Endometrial microvascular endothelial cells (primary cell): ENCODE measurements around the gene KCNQ1. TPM values are rescaled to one million over a fixed set of nuclear protein-coding genes. Genes with fewer than 3 reads are reported as not detected.

Experiments
- in situ Hi-C: cut with HindIII; loops from 2 replicates; pipeline ENCODE4 v1.10.0; 2017; ENCODE audit warnings: low sequenced_read_pairs, low pct_unique_long_range_greater_than_20kb; ENCODE audit errors: inconsistent ontology term
- total RNA-seq: library from RNA; depleted of rRNA; stranded (reverse); fragments of >200 nt; gene quantifications from one replicate; pipeline ENCODE4 v1.2.3, GENCODE V29; 2015; ENCODE audit errors: inconsistent ontology term

The KCNQ1 gene
- total RNA-seq, 1 donor from 2014 or later = not detected

DNA sequence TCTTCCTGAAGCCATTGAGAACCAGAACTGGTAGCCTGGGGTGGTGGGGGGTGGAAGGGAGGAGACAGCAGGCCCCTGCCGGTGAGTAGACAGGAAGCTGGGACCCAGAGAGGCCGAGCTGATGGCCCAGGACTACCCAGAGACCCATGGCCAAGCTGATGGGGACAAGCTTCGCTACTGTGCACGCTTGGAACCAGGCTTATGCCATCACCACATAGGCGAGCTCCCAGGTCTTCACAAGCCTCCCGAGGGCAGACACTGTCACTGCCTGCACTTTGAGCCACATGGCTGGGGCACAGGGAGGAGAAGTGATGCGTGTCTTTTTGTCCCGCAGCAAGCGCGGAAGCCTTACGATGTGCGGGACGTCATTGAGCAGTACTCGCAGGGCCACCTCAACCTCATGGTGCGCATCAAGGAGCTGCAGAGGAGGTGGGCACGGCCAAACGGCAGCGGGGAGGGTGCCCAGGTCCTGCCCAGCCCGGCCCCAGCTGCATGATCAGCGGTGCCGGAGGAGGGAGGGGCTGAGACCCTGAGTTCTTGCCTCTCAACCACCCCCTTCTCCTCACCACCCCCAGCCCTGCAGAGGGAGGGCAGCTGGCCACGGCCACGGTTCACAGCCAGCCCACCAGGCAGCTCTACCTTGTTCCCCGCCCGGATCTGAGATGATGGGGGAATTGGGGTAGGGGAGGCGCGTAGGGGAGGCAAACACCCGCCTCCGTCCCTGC, 331.0 kb downstream of the KCNQ1 start:
- in situ Hi-C loops = no loop called here

DNA sequence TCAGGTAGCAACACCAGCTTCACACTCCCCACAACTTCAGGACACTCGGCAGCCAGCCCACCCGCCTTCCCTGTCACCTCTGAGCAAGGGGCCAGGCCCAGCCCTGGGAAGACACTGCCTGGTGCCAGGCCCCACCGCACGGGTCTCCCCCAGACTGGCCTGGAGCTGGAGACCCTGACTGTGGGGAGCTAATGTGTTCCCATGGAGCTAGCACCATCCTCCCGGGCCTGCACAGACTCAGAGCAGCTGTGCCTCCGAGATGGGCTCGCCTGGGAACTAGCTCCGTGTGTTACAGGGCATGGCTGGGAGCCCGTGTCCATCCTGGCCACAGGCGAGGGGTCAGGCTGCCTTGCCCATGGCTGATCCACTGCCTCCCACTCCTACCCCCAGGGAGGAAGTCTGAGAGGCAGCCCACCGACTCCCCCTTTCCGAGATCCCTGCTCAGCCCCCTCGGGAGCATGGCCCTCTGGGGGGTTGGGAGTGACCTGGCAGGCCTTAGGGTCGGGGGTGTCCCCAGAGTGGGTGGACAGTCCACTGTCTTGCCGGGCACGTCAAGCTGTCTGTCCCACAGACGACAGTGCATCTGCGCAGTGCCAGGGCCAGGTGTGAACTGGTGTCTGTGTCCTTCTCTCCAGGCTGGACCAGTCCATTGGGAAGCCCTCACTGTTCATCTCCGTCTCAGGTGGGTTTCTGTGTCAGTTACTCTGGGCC, 331.7 kb downstream of the KCNQ1 start:
- in situ Hi-C loops = no loop called here

DNA sequence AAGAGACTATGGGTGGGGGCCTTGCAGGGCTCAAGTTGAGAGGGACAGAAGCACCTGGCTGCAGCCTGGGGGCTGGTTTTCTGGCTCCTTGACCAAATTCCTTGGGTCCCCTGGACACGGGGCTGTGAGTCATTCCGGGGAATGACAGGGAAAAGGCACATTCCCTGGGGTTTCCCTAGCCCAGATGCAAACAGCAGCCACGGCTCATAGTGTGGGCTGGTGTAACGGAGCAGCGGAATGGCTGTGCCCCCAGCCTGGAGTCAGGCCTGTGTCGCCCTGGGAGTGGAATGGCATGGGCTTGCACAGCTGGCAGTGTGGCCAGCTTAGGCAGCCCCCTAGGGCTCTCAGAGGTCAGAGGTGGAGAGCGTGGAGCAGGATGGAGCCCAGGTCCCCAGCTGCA, 332.6 kb downstream of the KCNQ1 start:
- in situ Hi-C loops = no loop called here

DNA sequence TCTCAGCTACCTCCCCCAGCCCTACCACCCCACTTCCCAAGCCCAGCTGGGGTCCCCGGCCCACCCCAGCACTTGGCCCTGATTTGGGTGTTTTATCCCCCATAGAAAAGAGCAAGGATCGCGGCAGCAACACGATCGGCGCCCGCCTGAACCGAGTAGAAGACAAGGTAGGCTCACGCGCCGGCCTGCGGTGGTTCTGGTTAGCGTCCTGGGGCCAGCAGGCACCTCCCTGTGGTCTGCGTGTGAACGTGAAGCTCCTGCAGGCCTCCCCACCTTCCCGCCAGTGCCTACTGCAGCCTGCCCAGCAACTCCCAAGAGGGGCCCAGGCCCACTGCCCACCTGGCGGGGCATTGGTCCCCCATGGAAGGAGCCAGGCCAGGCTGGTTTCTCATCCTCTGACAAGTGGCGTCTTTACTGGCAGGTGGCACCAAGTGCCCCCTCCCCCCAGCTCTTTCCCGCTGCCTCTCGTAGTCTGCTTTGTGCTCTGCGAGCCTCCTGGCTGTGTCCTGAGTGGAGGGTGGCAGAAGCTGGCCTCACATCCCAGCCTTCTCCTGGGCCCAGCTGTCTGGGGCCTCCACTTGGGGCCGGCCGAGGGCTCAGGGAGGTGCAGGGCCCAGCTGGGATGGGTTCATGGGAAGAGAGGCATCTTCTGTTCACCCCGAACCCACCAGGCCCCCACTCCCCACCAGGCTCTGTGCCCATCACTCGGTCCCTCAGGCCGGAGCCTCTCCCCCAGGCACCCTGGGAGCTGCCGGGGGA, 333.2 kb downstream of the KCNQ1 start:
- in situ Hi-C loops = no loop called here

DNA sequence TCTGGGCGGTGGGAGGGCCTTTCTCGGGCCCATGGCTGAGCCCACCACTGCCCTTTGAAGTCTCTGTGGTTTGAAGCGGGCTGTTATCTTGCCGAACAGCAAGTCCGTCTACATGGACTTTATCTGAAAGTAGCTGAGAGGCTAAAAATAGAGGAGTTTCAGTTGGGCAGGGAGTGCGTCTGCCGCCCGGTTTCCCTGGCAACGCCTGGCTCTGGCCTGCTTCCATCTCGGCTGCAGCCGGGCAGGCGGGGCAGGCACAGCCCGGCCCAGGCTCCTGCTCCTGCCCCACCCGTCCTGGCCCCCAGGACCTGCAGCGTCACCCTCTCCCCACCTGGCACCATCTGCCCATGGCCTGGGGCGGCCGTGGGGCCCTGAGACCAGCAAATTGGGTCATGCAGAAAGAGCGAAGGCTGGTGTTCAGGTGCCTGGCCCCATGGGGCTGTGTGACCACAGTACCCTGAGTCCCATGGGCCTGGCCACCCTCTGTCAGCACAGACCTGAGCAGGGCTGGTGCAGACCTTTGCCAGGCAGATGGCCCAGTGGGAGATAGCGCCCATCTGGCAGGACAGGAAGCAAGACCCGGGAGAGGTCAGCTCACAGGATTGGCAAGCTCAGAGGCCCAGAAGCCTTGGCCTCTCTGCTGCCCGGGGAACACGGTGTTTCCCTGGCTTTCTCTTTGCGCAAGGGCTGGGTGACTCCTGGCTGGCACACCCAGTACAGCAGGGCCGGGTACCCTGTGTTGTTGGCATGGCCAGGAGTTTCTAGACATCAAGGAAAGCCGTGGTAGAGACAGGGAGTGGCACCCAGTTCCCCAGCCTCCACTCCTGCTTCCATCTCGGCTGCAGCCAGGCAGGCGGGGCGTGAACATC, 334.1 kb downstream of the KCNQ1 start:
- in situ Hi-C loops = no loop called here

DNA sequence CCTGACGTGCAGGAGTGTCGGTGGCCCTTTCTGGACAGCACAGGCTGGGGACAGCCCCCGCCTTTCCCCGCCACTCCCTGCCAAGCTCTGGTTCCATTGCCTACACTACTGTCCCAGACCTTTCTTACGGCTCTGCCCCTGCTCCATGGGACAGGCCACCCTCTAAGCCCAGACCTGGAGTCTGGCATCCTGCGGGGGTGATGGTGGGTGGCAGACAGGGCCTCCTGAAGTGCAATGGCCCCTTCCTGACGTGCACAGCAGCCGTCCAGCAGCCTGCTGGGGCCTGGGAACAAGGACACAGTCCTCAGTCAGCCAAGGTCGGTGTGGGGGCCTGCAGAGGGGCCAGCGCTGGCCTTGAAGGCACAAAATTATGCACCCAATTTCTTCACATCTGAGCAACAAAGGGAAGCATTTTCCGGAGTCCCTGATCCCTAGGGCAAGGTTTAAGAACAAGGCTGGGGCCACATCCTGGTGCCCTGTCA, 334.7 kb downstream of the KCNQ1 start:
- in situ Hi-C loops = no loop called here

DNA sequence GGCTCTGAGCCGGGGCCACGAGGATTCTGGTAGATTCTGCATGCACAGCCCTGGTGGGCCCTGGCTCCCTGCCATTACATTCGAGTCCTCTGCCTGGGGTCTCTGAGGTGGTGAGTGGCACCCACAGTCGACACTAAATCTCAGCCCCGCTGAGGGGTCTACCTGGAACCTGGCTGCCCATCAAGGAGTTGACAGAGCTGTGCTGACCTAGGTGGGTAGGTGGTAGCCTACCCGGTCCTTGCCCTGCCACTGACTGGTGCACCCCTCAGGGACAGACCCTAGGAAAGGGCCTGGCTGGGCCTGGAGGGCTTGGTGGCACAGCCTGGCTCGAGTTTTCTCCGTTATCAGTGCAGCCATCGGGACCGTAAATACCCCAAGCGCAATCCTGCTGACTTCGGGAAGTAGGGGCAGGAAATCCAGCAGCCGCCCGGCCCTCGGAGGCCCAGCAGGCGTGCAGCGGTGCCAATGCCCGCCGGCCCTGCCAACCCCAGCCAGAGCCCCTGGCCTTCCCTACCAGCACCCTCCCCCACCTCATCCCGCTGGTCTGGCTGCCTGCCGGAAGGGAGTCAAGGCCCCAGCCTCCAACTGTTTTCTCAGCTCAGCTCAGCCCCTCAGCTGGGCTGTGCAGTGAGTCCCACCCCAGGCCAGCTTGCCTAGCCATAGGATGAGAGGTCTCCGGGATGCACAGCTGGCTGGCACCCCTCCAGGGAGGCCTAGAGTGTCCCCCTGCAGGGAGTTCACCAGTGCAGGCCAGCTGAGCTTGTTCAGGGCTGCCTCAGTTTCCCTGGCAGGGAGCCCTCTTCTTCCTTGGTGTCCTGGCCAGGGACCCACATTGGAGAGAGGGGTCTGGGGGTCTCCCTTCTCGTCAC, 335.4 kb downstream of the KCNQ1 start:
- in situ Hi-C loops = no loop called here

DNA sequence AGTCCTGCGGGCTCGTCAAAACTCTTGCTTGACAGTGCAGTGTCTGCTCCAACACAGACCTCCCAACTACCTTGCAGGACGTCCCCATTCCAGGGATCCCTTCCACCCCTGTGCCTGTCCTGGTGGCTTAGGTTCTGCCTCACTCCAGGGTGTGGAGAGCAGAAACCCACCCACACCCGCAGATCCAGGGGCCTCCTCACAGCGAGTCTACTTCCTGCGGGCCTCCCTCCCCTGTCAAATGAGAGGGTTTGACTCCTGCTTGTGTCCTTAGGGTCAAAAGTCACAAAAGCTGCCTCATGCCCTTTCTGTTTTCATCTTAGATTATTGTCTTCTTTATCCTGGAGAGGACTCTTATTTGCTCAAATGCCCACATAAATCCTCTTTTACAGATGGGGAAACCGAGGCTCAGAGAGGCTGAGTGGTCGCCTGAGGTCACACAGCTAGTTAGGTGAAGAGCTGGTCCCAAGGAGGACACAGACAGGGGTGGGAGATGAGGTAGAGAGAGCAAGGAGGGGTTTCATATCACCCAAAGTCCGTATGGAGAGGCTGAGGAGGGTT, 336.1 kb downstream of the KCNQ1 start:
- in situ Hi-C loops = no loop called here

DNA sequence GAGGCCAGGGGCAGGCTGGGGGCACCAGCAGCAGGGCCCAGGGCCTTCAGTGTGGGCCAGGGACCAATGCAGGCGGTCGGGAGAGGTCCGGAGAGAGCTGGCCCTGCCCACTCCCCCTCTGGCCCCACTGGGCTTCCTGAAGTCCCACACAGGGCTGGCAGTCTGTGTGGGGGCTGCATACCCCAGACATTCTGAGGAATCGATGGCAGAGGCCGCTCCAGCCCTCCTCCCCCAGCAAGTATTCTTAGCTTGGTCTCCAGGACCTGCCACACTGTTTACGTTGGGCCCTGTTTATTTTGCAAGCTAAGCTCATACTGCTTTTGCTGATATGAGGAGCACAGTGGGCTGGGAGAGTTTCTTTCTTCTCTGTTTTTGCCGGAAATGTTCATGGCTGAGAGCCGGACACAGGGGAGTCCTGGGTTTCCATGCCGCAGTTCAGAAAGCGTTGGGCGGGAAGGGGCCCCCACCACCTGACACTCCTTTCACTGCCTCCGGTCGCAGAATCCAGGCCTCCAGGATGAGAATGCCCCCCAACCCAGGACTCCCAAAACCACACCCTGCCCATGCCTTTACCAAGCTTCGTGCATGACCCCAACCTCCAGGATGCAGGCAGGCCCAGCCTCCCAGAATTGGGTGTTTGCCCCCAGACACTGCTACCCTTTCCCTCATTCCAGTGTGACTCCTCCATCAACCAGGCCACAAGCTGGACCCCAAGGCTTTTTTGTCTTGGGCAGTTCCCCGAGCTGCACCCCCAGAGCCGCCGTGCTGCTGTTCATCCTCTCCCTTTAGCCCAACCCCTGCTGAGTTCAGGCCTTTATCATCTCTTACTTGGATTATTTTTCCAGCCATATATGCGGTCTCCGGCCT, 336.8 kb downstream of the KCNQ1 start:
- in situ Hi-C loops = no loop called here

DNA sequence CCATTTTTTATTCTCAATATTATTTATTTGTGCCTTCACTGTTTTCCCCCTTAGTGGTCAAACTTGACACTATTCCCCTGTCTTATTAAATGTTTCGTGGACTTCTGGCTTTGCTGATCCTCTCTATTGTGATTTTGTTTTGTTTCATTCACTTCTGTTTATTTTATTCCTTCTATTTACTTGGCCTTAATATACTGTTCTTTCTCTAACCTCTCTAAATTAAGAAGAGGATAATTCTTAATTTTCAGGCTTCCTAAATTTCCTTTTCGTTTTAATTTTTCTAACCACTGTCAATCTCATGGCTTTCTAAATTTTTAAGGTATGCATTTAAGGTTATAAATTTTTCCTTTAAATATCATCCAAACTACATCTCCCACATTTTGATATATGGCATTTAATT, 338.0 kb downstream of the KCNQ1 start:
- in situ Hi-C loops = no loop called here

DNA sequence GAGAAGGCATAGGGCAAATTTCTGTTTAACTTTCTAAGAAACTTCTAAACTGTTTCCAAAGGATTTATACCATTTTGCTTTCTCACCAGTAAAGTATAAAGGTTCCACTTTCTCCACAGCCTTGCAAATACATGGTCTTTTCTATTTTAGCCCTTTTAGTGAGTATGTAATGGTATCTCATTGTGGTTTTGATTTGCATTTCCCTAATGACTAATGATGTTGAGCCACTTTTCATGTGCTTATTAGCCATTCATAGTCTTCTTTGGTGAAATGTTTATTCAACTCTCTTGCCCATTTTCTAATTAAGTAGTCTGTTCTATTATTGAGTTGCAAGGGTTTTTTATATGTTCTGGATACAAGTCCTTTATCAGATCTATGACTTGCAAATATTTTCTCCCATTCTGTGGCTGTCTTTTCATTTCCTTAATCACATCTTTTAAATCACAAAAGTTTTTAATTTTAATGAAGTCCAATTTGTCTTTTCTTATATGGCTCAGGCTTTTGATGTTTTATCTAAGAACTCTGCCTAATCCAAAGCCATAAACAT, 338.8 kb downstream of the KCNQ1 start:
- in situ Hi-C loops = no loop called here

DNA sequence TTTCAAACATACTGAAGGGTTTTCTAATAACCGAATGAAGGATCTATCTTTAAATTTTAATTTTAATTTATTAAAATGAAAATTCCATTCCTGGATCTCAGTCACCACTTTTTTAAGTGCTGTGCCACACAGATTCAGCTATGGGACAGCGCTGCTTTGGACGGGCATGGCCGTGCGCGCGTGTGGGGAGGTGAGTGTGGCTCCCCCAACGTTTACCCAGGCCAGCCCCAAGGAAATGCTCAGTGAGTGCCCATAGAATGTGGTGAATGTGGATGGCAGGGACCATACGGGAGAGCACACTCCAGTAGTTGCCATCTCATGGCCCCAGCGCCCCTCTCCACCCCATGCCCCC, 343.0 kb downstream of the KCNQ1 start:
- in situ Hi-C loops = no loop called here

DNA sequence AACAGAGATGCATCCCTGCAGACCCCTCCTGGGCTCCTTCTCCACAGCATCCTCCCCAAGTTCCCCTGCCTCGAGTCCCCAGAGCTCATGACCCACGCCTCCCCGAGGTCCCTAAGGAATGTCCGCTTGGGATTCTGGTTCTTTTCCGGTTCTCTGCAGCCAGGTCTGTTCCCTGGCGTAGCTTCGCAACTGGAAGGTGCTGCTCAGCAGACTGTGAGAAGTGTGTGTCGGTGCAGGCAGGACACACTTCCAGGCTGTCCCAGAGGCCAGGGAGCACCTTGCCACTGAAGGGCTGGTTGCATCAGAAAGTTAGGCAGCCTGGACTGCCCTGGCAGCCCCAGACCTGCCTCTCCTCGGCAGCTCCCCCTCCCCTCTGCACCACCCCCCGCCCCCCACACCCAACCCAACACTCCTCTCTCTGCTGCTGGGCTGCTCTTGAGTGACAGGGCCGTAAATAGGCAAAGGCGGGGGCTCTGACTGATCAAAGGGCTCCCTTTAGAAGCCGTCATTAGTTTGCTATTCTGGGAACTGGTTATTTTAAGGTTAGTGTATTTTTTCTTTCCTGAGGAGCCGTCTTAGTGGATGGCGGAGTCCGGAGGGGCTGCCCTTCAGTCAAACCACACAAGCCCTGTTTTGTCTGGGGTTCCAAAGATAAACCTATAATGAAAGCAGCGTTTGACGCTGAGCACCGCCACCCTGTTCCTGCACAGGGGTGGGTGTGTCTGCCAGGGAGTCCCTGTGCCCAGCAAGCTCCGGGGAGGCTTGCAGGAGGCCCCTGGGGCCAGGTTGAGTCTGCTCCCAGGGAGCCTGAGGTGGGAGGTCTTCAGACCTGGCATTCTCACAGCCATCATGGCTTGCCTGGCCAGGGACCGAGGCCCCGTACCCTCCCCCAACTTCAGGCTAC, 343.6 kb downstream of the KCNQ1 start:
- in situ Hi-C loops = no loop called here

DNA sequence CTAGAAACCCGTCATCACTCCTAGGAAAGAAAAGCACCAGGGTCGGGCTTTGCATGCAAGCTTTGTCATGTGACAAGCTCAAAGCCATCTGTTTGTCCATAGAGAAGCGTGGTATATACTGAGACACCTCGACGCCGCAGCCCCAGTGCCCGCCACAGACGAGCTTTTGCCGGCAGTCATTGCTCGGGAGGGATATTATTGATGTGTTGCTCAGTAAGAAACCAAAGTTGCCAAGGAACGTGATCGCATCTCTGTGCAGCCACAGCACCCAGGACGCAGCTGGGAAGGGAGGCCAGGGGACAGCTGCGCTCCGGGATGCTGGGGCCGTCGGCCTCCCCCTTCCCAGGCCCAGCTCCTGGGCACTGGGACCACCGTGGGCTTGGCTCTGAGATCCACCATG, 344.5 kb downstream of the KCNQ1 start:
- in situ Hi-C loops = no loop called here

DNA sequence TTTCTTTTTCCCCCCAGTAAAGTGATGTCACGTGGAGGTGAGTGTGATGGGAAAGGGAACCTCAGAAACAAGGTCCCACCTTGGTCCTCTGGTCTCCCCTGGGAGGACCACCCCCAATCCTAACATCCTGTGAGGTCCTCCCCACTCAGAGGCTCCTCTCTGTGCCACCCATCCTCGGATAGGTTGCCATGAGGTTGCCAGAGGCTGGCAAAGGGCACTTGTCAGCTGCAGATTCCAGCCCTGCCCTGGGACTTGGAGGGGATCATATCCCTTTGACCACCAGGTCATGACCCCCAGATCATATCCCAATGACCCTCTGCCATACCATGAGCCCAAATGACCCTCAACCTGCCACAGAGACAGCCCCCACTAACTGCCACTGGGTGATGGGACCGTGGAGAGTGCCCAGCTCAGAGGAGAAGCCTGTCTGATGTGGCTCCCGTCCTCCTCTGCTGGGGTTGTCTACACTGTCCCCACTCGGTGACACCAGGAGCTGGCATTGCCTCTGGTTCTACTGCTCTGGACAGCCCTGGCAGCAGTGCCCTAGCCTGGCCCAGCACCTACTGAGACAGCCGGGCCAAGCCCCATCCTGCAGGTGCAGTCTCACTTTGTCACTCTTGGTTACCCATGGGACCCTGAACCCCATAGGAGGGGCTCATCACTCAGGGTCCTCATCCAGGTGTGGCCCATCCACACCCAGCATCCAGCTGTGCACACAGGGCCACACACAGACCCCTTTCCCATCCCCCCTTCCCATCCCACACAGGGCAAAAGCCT, 345.2 kb downstream of the KCNQ1 start:
- in situ Hi-C loops = no loop called here
